HG02763 (cell line): ENCODE data around the gene RBM18.

ENCODE experiments used
- ATAC-seq: cut with Tn5 transposase; IDR thresholded peaks from one replicate; pipeline ENCODE4 v1.9.1; 2021; ENCODE audit warnings: mild to moderate bottlenecking, moderate library complexity; ENCODE audit not compliant: unreplicated experiment

Gene RBM18

GRCh38 chr9:122261469-122261881, 3.2 kb downstream of the RBM18 start:
- no peak for ATAC-seq

DNA sequence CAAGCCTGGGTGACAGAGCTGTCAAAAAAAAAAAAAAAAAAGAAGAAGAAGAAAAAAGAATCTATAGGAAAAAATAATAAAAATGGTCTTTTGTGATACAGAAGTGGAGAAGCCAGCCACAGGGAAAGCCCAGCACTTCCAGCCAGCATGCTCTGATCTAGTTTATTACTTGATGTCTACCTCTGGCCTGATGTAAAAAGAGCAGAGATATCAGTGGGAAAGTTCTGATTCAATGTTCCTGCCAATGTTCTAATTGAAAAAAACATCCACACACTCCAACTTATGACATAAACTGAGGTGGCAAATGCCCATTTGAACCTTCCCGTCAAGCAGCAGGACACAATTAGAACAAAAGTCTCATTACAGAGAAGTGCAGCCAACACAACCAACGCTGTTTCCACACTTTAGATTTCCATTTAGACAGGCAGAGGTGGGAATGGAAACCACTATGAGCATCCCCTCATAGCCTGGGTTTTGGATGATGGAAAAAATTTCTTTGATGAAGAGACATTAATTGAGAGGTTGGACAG, 5.7 kb downstream of the RBM18 start:
- no peak for ATAC-seq

DNA sequence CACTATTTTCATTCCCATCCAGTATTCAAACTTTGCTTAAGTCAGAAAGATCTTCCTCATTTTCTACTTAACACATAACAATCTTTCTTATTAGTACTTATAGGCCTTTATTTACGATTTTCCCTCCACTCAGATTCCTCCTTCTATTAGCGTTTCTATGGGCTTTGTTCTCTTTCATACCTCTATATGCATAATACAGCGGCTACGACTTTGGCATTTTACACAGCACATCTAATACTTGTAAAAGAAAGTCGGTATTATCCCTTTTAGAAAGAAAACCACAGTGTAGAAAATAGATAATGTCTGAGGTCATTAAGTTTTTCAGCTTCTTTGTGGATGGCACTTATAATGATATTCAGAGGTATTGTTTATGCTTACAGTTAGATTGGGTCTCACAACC, 8.4 kb downstream of the RBM18 start:
- no peak for ATAC-seq

- no peak for ATAC-seq
These were observed 9.9 kb downstream of the RBM18 start for GRCh38 chr9:122254761-122255160.

GRCh38 chr9:122252796-122253195, 11.8 kb downstream of the RBM18 start:
- ATAC-seq = no peak

GRCh38 chr9:122251351-122251750, 13.3 kb downstream of the RBM18 start:
- ATAC-seq = no peak

DNA sequence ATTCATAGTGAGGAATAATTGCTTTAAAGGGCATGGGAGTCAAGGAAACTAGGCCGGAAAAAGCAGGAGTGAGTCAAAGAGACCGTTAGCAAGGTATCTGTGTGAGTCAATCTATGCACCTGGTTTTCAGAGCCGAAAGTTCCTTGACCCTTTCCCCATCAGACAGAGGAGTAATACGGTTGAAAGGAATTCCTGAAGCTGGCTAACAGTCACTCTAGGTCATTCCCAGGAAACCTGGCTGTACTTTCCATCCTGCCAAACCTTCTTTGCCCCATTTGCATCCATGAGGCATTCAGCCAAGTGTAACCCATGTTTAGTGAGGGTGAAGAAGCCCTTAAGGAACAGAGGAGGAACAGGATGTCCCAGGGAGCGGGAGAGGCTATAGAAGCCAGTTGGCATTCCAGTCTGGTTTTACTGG, 16.2 kb downstream of the RBM18 start:
- no peak for ATAC-seq

GRCh38 chr9:122246666-122247065, 18.0 kb downstream of the RBM18 start:
- no peak for ATAC-seq

GRCh38 chr9:122244349-122244748, 20.3 kb downstream of the RBM18 start:
- no peak for ATAC-seq

DNA sequence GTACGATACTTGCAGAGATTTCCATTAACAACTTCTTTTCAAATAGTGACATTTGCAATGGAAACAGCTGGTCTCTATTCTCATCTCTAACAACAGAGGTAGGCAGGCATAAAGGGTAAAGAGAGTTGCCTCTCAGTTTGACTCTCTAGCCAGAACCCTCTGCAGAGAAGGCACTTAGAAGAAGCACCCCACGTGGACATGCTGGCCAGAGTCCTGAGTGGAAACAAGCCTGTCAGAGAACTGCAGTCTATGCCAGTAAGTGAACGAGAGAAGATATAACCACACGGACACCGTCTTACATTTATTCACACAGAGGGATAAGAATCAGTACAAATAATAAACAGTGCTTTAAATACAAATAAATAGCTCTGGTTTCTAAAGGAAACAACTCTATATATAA, 24.9 kb downstream of the RBM18 start:
- ATAC-seq = no peak

GRCh38 chr9:122236681-122237080, 28.0 kb downstream of the RBM18 start:
- ATAC-seq = no peak

GRCh38 chr9:122234022-122234748, 30.5 kb downstream of the RBM18 start:
- no peak for ATAC-seq

GRCh38 chr9:122232796-122233306, 31.8 kb downstream of the RBM18 start:
- no peak for ATAC-seq

- no peak for ATAC-seq
These were observed 35.2 kb downstream of the RBM18 start for GRCh38 chr9:122229485-122229837.

DNA sequence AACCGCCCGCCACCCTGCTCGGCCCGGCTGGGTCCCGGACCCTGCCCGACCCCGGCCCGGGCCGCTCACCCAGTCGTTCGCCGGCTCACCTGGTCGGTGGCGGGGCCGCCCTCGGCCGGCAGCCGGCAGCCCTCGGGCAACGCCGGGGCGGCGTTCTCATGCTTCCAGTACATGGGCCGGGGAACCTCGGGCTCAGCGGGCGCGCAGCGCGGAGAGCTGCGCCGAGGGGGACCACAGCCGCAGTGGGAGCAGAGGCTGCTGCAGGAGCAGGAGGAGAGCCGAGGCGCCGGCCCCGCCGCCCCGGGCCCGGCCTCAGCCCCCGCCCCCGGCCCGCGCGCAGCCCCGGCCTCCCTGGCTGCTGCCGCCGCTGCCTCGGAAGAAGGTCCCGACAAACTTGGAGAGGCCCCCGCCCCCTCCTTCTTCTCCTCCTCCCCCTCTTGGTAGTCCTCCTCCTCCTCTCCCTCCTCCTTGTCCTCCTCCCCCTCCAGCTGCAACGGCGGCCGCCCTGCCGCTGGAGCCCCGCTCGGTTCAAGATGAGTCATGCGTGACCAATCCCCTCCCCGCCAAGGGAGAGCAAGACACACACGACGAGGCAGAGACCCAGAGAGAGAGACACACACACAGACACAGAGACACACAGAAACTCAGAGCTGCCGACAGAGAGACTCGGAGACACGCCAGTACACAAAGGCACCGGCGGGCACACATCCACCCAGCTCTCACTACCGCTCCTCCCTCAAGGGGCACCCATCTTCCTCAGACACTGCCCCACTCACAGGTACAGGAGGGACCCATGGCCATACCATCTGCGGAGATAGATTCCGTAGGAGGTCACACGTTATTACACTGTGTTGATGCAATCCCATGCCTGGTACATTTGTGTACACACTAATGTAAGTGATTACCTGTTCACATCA, 35.8 kb downstream of the RBM18 start, which contains the start of gene LHX6:
TSS of gene LHX6 (minus strand) at position 390 of the 917 bp plus-strand sequence. CDS start at position 173, 217 bp downstream.
- ATAC-seq = no peak

DNA sequence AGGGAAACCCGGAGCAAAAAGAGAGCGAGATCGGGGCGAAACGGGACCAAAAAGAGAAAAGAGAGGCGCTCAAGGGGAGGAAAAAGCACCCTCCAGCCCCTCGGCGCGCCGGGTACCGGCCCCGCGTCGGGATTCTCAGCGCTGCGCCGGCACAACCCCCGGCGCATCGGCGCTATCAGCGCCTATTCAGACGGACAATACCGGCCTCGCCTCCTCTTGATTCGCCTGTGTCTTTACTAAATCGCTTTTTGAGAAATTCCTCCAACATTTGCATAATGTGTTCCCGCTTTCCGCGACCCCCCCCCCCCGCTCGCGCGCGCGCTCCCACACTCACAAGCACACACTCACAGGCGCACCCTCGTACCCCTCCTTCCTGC, 36.5 kb downstream of the RBM18 start:
- ATAC-seq = no peak

GRCh38 chr9:122227575-122227900, 37.1 kb downstream of the RBM18 start:
- no peak for ATAC-seq

DNA sequence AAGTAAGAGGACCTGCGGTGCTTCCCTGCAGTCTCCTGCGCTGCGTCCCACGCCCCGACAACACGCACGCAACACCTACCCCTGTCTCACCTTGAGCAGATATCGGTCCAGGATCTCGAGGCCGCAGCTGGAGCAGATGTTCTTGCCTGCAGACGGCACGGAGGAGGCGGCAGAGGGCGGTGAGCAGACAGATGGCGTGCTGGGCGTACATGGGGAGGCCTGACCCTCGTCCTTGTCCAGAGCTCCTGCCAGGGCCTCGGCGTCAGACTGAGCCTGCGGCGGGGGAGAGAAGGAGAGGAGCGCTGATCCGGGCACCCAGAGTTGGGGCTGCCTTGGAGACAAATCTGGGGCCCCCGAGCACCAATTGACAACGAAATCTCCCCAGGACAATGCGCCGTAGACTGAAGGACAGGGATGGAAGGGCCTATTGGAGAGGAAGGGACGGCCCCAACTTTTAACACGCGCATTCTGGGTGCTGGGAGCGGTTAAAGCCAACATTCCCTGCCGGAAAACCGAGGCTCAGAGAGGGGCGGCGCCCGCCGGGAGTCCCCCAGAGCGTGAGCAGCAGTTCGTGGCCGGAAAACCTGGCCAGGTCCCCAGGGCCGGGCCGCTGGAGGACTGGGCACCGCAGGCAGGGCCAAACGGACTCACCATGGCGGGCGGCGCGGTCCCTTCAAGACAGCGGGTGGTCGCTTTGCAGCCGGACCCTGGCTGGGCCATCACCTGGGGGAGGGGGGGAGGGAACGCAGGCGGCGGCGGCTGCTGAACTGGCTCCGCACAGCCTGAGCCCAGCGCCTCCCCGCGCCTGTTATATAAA, 37.7 kb downstream of the RBM18 start:
- ATAC-seq = no peak

DNA sequence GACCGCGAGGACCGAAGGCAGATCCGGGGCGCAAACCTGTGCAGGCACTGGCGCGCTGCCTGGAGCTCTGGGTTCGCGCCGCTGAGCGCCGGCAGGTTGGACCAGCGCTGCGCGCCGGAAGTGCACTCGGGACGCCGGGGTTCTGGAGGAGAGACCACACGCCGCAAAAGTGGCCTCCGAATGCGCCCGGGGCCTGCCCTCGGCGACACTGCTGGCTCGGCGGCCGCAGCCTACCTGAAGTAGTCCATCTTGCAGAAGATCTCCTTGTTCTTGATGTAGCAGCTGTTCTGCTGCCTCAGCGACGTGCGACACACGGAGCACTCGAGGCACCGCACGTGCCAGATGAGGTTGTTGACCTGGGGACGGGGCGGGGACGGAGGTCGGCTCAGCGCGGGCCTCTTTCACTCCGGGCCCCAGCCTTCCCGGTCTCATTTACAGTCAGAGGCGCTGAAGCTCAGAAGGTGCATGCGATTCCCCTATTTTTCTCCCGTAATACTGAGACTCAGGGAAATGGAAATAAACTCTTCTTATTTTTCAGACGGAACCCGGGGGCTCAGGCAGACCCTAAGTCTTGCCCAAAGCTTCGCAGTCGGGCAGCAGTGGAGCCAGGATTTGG, 38.4 kb downstream of the RBM18 start:
- no peak for ATAC-seq

DNA sequence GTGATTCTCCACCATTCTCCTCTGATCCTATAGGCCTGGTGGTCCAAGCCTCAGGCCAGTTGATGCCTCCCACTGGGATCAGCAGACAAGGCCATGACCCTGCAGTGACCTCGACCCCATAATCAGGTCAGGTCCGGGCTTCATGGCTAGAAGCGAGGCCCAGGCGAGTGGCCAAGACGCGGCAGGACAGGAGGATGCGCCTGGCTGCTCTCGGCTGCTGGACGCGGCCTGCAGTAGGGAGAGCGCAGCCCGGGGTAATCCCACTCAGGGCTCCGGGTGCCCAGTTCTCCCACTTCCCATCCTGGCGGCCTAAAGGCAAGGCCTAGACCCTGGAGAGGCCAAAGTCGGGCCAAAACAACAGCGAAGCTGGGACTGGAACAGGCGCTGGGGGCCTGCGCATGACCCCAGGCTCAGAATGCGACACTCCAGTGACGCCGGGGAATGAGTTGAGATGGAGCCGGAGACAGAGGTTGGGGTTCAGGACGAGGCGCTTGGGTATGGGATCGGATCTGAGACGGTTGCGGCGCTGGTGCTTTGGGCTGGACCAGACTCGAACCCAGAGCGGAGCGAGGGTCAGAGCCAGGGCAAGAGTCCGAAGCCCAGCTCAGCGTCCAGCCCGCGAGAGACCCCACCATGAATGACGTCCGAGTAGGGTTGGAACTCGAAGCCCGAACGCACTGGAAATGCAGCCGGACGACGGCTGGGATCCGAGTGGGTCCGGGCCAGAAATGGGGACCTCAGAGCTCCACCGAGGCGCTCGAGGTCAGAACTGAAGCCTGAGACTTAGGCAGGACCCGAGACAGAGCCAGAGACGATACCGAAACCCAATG, 39.1 kb downstream of the RBM18 start:
- ATAC-seq = no peak
